ENCODE measurements around the gene SLC39A1. TPM values are rescaled to one million over a fixed set of nuclear protein-coding genes. Genes with fewer than 3 reads are reported as not detected.
"Not testable (repeated sequence)": the region's sequence is repeated elsewhere in the genome, so short reads cannot be mapped to it uniquely, and the experiment has no call there.

Gene SLC39A1
- total RNA-seq, 1 experiment from 2014 or later = 158 TPM

DNA sequence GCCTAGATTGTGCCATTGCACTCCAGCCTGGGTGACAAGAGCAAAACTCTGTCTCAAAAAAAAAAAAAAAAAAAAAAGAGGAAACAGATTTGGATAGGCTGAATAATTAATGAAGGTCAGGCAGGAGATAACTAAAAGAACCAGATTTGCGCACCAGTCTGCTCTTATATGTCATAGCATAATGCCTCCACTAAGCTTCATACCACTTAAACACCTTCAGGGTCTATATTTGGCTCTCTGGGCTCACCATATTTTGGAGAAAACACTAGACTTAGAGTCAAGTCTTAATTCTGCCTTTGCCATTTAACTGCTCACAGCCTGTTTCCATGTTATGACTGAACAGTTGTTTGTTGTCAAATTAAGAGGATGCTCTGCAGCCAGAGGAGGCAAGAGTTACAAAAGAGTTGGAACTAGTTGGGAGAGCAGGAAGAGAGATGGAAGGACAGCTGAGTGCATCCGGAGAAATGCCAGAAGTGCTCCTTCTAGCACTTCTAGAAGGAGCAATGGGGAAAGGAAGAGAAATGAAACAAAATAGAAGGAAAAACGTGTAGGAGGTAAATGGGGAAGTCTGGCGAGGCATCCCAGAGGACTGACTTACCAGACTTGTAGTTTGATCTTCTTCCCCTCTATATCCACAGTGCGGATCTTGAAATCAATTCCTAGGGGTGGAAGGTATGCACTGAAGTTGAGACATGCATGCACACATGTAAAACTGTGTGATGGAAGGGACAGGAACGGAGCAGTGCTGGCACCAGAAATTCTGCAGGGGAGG lies 21.0 kb upstream of the SLC39A1 start:
- ChIA-PET CTCF (no interaction called here), POLR2A (interaction anchor here (0.7 kb wide), 1 partner anchor 30 kb away, joined by 19 read pairs; no protein-coding TSS in a partner anchor)
- intact Hi-C loops (cut with micrococcal nuclease; ENCODE audit: unreplicated experiment) (no loop called here), in situ Hi-C loops (cut with HindIII; ENCODE audit: low pct_unique_long_range_greater_than_20kb, low sequenced_read_pairs) (no loop called here)
- ATAC-seq (no peak), DNase-seq (ENCODE audit: low read depth, low spot score) (no peak)
- BruUV-seq (replicated peaks) = no TSS peak
- H3K4me3 ChIP-seq (ENCODE audit: low read depth in 2 of 2, low read length in 2 of 2) = no peak overlapping the region
- no peaks in the 10 kb centered on the region for H3K9me3 ChIP-seq (ENCODE audit: control insufficient read depth, insufficient read depth, low read depth, low read length)
- H3K27ac ChIP-seq (ENCODE audit: low read length) = no peak overlapping the region
- no peaks in the 10 kb centered on the region for H3K27me3 ChIP-seq (ENCODE audit: control insufficient read depth, insufficient read depth, low read length)
- peaks cover 8% of the 10 kb centered on the region for H3K4me1 ChIP-seq (ENCODE audit: control insufficient read depth, insufficient read depth, low read length)
- H3K36me3 ChIP-seq (ENCODE audit: control insufficient read depth, insufficient read depth, low read length) = no peaks in the 10 kb centered on the region
- no peak for TF ChIP-seq TCF7L2 (IDR thresholded peaks at IDR 0.05; ENCODE audit: low read depth, low read length)
- no peak for TF ChIP-seq POLR2AphosphoS5 (IDR thresholded peaks at IDR 0.05; ENCODE audit: low read depth, low read length)
- TF ChIP-seq SIN3A (IDR thresholded peaks at IDR 0.05; ENCODE audit: borderline replicate concordance, insufficient read depth, low read depth, low read length) = no peak
- TF ChIP-seq, protein P1, sequence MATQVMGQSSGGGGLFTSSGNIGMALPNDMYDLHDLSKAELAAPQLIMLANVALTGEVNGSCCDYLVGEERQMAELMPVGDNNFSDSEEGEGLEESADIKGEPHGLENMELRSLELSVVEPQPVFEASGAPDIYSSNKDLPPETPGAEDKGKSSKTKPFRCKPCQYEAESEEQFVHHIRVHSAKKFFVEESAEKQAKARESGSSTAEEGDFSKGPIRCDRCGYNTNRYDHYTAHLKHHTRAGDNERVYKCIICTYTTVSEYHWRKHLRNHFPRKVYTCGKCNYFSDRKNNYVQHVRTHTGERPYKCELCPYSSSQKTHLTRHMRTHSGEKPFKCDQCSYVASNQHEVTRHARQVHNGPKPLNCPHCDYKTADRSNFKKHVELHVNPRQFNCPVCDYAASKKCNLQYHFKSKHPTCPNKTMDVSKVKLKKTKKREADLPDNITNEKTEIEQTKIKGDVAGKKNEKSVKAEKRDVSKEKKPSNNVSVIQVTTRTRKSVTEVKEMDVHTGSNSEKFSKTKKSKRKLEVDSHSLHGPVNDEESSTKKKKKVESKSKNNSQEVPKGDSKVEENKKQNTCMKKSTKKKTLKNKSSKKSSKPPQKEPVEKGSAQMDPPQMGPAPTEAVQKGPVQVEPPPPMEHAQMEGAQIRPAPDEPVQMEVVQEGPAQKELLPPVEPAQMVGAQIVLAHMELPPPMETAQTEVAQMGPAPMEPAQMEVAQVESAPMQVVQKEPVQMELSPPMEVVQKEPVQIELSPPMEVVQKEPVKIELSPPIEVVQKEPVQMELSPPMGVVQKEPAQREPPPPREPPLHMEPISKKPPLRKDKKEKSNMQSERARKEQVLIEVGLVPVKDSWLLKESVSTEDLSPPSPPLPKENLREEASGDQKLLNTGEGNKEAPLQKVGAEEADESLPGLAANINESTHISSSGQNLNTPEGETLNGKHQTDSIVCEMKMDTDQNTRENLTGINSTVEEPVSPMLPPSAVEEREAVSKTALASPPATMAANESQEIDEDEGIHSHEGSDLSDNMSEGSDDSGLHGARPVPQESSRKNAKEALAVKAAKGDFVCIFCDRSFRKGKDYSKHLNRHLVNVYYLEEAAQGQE (IDR thresholded peaks at IDR 0.05; ENCODE audit: insufficient read depth in 1 of 2, low read depth in 2 of 2, low read length in 1 of 2) = no peak
- TF ChIP-seq, protein P2, sequence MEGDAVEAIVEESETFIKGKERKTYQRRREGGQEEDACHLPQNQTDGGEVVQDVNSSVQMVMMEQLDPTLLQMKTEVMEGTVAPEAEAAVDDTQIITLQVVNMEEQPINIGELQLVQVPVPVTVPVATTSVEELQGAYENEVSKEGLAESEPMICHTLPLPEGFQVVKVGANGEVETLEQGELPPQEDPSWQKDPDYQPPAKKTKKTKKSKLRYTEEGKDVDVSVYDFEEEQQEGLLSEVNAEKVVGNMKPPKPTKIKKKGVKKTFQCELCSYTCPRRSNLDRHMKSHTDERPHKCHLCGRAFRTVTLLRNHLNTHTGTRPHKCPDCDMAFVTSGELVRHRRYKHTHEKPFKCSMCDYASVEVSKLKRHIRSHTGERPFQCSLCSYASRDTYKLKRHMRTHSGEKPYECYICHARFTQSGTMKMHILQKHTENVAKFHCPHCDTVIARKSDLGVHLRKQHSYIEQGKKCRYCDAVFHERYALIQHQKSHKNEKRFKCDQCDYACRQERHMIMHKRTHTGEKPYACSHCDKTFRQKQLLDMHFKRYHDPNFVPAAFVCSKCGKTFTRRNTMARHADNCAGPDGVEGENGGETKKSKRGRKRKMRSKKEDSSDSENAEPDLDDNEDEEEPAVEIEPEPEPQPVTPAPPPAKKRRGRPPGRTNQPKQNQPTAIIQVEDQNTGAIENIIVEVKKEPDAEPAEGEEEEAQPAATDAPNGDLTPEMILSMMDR (IDR thresholded peaks at IDR 0.05) = no peak

DNA sequence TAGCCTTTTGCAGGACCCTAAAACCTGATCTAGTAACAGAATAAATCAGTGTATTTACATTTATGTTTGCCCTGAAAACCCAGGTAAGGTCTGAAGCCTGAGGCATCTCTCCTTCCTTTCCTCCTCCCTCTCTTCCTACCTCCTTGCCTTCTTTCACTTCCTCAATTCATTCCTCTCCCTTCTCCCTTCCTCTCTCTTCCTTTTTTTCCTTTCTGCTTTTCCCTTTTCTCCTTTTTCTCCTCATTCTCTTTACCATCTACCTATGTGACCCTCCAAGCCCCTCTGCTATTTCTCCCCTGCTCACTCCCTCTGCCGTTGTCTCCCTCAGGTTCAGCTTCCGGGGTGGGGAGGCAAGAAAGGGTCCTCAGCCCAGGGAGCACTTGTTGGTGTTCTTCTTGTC lies 18.4 kb upstream of the SLC39A1 start:
- H3K27ac ChIP-seq (ENCODE audit: low read length); in situ Hi-C loops (cut with HindIII; ENCODE audit: low pct_unique_long_range_greater_than_20kb, low sequenced_read_pairs); H3K9me3 ChIP-seq (ENCODE audit: control insufficient read depth, insufficient read depth, low read depth, low read length); DNase-seq (ENCODE audit: low read depth, low spot score); ATAC-seq; H3K36me3 ChIP-seq (ENCODE audit: control insufficient read depth, insufficient read depth, low read length); intact Hi-C loops (cut with micrococcal nuclease; ENCODE audit: unreplicated experiment); CTCF ChIA-PET; H3K27me3 ChIP-seq (ENCODE audit: control insufficient read depth, insufficient read depth, low read length); H3K4me3 ChIP-seq (ENCODE audit: low read depth in 2 of 2, low read length in 2 of 2); POLR2A ChIA-PET: not testable (repeated sequence)
- BruUV-seq (replicated peaks) = TSS peak; percentile 99
- H3K4me1 ChIP-seq (ENCODE audit: control insufficient read depth, insufficient read depth, low read length) = peaks cover 16% of the 10 kb centered on the region

DNA sequence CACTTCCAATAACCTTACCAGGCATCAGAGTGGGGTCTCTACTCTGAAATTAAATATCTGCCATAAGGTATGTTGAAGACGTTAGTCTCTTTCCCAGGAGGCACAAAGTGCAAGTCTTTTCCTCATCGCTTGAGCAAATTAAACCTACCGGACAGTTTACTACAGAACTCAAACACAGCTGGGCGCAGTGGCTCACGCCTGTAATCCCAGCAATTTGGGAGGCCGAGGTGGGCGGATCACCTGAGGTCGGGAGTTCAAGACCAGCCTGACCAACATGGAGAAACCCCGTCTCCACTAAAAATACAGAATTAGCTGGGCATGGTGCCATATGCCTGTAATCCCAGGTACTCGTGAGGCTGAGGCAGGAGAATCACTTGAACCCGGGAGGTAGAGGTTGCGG lies 15.8 kb upstream of the SLC39A1 start:
- H3K27me3 ChIP-seq (ENCODE audit: control insufficient read depth, insufficient read depth, low read length); CTCF ChIA-PET; intact Hi-C loops (cut with micrococcal nuclease; ENCODE audit: unreplicated experiment); H3K36me3 ChIP-seq (ENCODE audit: control insufficient read depth, insufficient read depth, low read length); DNase-seq (ENCODE audit: low read depth, low spot score); in situ Hi-C loops (cut with HindIII; ENCODE audit: low pct_unique_long_range_greater_than_20kb, low sequenced_read_pairs); H3K4me1 ChIP-seq (ENCODE audit: control insufficient read depth, insufficient read depth, low read length); H3K9me3 ChIP-seq (ENCODE audit: control insufficient read depth, insufficient read depth, low read depth, low read length); BruUV-seq (replicated peaks); H3K4me3 ChIP-seq (ENCODE audit: low read depth in 2 of 2, low read length in 2 of 2); ATAC-seq: not testable (repeated sequence)
- POLR2A ChIA-PET = interaction anchor here (0.8 kb wide), 1 partner anchor 11 kb away, joined by 3 read pairs; the partner anchor contains the start of gene RPS27
- H3K27ac ChIP-seq (ENCODE audit: low read length) = peak overlapping the region; percentile 92; the same call in 1 of the 2 replicates
